ENCODE results near the gene LAIR2.
"Not testable (repeated sequence)": the region's sequence is repeated elsewhere in the genome, so short reads cannot be mapped to it uniquely, and the experiment has no call there.

Gene LAIR2

DNA sequence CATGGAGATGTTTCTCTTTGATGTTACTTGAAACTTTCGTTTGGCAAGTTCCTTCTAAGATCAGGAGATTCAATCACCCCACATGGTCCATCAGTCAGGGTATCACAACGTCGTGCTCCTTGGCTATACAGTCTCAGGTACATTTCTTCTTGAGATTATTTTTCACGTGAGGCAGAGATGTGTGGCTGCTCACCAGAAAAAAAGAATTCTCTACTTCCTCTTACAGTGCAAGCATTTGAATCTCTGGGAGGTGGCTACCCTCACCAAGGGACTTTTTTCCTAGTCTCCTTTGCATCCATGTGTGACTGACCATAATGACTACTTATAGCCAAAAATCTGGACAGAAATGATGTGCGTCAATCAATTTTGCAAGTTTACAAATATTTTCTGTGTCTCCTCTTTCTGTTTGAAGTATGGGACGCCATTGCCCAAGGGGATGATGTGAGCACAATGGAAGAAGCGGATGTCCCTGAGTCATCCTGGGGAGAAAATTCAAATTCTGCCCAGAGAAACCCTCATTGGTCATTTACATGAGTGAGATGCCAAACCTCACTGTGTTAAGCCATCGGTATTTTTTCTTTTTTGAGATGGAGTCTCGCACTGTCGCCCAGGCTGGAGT is 8.6 kb upstream of the LAIR2 start:
- no peak for DNase-seq (ENCODE audit: low spot score)

DNA sequence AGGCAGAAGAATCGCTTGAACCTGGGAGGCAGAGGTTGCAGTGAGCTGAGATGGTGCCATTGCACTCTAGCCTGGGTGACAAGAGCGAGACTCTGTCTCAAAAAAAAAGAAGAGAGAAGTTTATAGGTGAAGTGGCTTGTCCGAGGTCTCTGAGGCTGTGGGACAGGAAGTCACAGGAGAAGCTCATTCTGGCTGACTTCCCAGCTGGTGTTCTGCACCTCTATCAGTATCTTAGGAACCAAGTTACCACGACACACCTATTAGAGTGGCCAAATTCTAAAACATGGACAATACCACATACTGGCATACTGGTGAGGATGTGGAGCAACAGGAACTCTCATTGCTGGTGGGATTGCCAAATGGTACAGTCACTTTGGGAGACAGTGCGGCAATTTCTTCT is 7.3 kb upstream of the LAIR2 start:
- not testable (repeated sequence) for DNase-seq (ENCODE audit: low spot score)

DNA sequence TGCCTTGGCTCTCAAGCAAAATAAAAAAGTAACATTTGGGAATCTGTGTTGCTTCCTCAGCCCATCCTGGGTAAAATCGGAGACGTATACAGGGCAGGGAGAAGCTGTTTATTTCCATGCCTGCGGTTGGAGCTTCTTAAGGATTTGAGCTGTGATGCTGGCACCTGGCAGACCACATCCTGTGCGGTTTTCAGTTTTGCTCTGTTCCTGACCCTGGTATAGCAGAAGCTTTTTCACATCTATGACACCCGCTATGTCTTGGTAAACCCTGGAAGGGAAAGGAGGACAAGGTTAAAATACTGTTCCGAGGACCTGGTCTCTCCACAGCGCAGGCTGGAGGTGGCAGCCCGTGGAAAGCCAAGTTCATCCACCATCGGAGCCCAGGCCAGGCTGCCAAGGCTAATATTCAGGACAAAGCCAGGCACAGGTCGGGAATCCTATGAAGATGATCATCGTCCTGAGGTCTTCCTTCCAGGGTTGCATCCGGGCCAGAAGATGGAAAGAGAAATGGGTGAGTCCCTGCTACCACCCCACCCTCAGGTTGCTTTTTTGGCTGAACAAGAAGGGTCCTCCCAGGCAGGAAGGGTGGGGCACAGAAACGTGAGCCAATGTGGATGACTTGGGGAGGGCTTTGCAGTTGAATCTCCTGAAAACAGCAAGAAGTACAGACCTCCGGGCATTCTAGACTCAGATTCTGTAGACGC is 4.7 kb upstream of the LAIR2 start:
- DNase-seq (ENCODE audit: low spot score): not testable (repeated sequence)

DNA sequence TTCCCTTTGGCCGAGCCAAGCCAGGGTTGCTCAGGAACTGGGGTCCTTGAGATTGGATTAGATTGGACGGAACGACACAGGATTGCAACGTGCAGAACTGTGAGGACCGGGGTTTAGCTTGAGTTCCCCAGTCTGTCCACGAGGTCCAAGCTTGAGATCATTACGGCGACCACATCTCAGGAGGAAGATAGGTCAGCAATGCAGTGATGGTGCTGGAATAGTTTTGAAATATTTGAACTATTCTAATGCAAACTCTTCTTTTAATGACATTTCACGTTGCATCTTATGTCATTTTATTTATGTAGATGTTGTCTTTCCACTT is 4.2 kb upstream of the LAIR2 start:
- not testable (repeated sequence) for DNase-seq (ENCODE audit: low spot score)

DNA sequence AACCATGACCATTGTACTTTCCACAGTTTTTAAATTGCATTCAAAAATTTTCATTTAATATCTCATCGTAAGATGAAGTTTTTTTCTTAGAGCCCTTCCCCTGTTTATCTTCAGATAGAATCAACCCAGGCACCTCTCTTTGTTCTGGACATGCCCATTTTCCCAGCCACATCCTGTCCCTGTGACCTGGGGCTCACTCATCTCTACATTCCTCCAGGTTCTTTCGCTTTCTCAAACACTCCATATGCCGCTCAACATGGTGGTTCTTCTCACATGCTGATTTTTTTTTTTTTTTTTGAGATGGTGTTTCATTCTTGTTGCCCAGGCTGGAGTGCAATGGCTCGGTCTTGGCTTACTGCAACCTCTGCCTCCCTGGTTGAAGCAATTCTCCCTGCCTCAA is 2.9 kb downstream of the LAIR2 start:
- DNase-seq (ENCODE audit: low spot score): not testable (repeated sequence)

DNA sequence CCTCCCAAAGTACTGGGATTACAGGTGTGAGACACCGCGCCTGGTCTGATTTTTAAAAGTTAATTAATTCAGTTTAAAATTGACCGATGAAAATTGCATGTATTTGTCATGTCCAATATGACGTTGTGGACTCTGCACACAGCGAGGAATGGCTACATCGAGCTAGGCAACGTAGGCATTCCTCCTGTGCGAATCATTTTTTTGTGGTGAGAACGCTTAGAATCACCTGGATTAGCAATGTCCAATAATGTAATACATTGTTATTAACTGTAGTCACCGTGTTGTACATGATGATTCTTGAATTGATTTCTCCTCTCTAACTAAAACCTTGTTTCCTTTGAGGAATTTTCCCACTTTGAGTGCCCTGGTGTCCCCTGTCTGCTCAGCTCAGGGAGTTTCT is 3.4 kb downstream of the LAIR2 start:
- peak; percentile 6 for DNase-seq (ENCODE audit: low spot score)

DNA sequence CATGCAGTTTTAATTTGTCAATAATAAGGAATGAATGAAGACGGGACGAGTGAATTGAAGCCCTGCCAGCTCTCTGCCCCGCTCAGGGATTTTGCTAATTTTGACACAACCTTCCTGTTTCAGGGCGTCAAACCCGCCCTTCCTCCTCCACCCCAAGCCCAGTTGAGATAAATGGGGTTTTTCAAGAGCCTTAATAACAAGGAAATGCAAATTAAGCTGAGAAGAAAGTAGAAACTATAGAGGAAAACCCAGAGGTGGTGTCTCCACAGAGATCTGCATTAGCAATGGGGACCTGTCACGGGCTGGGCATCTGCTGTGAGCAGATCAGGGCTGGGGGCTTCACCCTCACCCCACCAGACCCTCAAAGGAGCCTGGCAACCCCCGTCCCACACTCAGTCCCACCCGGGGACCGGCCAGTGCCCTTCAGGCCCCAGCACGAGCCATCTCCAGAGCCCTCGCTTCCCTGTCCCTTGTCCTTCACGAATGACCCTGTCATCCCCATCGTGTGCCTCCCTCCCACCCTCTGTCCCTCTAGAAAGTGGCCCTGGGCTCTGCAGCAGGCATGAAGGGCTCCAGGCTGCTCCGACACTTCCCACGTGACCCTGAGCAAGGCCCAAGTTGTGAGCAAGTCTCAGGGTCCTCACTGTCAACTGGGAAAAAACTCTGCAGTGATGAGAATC is 4.5 kb downstream of the LAIR2 start:
- not testable (repeated sequence) for DNase-seq (ENCODE audit: low spot score)

DNA sequence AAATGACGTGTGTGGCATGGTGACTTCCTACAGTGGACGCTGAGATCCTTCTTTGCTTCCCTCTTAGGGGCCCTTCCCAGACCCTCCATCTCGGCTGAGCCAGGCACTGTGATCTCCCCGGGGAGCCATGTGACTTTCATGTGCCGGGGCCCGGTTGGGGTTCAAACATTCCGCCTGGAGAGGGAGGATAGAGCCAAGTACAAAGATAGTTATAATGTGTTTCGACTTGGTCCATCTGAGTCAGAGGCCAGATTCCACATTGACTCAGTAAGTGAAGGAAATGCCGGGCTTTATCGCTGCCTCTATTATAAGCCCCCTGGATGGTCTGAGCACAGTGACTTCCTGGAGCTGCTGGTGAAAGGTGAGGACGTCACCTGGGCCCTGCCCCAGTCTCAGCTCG is 5.2 kb downstream of the LAIR2 start:
- DNase-seq (ENCODE audit: low spot score): no peak

DNA sequence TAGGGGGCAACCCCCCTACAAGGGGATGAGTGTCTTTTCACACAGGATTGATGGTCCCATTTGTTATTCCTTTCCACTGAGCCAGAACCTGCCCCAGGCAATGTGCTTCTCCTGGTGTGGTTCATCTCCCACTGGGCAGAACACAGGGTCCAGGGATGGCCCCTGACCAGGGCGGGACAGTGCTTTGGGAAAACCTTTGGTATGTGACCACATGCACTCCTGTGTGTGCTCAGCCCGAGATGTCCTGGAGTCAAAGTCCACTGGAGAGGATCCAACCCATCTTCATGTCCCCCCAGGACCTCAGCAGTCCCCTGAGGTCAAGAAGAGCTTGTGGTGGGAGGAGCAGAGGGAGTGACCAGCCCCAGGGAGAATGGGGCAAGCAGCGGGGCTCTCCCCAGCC is 5.9 kb downstream of the LAIR2 start:
- DNase-seq (ENCODE audit: low spot score): not testable (repeated sequence)

DNA sequence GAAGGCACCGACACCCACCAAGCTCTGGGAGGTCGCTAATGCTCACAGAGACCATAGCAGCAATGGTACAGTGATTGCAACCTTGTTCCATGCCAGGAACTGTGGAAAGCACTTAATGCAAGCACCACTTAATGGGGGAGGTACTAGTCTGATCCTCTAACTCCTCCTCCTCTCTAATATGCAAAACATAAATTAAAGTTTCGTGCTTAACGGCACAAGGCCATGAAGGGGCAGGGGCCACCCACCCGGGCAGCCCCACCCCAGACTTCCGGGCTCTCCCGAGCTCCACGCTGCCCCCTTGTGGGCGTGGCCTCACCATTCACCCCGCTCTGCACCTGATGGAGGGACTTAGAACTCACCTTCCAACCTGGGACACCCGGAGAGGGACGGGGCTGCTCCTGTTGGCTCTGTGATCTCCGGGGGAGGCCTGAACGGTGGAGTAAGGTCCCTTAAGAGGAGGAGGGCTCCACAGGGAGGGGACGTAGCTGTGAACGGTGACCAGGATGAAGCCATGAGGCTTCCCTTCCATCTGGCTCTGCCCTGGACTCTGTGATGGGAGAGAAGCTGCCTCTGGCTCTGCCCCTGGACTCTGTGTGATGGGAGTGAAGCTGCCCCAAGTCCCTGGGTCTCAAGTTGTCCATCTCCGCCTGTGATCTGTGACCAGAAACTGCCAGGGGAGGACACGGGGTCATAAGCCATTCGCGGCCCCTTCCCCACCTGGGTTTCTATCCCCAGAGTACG is 6.7 kb downstream of the LAIR2 start:
- DNase-seq (ENCODE audit: low spot score): not testable (repeated sequence)

DNA sequence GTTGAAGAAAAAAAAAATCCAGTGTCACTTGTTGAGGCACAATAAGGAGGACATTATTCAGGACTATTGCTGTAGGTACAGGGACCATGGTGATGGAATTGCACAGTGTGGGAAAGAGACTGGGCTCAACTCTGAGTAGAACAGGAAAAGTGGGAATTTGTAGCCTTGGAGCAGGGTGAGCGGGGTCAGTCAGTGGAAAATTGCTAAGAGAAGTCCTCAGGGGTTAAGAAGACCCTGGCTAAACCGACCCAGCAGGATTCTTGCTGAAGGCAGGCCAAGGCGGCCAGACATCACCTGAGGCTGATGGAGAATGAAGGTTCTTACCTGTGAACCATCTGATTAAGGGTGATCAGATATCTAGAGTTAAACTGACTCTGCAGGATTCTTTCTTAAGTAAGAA is 12.5 kb downstream of the LAIR2 start:
- no peak for DNase-seq (ENCODE audit: low spot score)

DNA sequence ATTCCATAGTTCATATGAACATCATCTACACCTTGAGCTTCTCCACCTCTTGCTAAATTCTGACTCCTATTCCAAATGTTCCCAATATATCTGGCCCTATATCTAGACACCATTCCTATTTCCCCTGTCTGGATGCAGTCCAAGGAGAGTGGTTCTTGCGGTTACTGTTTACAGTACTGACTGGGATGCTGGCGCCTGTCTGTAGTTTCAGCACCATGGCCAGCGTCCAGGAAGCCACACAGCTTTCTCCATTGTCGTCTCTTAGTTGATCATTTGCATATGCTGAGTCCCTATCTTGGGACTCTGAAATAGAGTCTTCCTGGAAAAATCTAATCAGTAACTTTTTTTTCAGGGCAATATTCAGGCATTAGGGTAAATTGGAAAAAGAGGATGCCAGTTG is 14.9 kb downstream of the LAIR2 start:
- peak; percentile 53 for DNase-seq (ENCODE audit: low spot score)

DNA sequence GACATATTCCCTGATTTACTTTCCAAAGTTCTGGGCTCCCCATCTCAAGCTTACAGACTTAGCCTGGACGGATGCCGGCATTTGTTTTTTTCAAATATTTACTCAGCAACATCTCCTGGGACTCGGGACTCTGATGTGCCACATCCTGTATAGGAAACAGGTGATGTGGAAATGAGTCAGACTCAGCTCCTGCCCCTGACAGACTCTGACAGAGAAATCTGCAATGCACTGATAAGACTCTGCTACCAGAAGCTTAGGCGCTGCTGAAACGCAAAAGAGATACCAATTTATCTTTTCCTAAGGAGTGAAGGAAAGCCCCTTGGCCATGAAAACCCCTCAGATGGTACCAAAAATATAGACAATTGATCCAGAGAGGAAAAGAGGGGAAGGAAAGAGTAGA is 16.2 kb downstream of the LAIR2 start:
- DNase-seq (ENCODE audit: low spot score): peak; percentile 4

DNA sequence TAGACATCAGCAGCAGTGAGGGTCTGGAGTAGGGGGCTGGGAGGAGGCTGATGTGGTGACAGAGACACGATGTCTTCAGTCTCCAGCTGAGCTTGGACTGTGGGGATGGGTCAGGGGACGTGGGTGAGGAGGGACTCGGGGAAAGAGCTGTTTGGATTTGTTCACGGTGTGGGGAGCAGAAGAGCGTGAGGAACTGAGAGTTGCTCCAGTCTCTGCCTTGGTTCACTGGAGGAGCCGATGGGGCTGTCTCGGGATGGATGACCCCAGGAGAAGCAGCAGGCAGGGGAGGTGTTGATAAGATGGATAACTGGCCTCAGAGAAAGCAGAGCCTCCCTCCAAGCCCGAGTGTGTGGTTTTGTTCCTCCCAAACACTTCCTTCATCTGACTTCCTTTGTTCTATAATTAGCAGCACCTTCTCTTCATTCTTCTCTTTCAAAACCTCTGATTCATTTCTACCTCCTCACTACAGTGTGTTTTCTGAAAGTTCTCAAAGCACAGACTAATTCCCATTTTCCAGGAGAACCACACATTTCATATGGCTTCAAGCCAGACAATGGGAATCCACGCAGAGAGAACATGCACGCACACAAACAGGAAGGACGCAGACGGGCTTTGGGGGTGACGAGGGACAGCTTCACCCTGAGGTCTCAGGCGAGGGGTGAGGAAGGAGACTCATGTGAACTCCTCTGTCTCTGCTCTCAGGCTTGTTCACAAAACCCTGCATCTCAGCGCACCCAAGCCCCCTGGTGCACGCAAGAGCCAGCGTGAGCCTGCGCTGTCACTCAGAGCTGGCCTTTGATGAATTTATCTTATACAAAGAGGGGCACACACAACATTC is 18.6 kb downstream of the LAIR2 start:
- no peak for DNase-seq (ENCODE audit: low spot score)

DNA sequence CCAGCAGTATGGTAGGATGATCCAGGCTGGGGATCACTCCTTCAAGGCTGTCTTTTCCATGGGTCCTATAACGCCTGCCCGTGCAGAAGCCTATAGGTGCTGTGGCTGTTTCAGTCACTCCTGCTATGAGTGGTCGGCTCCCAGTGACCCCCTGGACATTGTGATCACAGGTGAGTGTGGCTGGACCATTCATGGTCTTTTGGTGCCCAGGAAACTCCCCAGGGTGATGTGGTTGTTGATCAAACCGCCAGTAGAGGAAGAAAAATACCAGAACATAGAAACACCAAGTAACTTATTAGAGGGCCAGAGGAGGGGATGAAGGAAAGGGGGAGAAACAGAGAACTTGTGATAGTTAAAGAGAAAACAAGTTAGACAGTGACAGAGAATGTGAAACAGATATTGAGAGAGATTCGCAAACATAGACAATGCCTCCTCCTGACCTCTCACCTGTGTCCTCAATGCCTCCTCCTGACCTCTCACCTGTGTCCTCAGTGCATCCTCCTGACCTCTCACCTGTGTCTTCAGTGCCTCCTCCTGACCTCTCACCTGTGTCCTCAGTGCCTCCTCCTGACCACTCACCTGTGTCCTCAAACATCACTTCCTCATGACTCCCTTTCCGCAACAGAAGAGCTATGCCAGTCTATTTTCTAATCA is 19.4 kb downstream of the LAIR2 start:
- no peak for DNase-seq (ENCODE audit: low spot score)

DNA sequence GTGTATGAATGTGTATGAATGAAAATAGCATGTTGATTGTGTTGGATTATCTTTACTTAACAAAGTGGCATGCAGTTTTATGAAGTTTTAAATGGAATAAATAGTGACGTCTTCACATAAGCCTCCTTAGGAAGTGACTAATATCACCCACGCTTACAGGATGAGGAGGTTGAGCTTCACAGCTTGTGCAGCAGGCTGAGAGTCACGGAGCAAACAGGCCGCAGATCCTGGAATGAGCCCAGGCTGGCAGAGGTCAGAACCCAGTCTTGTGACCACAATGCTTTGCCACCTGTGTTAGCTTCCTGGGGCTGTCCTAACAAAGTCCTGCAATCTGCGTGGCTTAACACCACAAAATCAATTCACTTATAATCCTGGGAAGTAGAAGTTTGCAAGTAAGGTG is 20.8 kb downstream of the LAIR2 start:
- no peak for DNase-seq (ENCODE audit: low spot score)

DNA sequence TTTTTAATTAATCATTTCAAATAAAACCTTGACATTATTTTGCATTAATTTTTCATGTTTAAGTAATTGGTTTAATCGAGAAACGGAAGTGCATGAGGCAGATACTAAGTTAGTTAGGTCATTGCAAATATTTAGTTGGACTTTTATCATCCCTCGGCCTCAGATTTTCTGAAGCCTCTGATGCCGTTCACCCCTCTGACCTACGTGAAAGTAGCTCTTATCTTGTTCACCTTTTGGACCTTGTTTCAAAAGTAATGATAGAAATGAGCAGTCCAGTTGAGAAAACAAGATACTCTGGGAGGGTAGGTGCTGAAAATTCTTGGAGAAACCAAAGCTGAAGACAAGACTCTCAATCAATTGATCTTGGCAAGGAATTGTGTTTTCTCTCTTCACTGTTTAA is 23.0 kb downstream of the LAIR2 start:
- DNase-seq (ENCODE audit: low spot score): no peak

DNA sequence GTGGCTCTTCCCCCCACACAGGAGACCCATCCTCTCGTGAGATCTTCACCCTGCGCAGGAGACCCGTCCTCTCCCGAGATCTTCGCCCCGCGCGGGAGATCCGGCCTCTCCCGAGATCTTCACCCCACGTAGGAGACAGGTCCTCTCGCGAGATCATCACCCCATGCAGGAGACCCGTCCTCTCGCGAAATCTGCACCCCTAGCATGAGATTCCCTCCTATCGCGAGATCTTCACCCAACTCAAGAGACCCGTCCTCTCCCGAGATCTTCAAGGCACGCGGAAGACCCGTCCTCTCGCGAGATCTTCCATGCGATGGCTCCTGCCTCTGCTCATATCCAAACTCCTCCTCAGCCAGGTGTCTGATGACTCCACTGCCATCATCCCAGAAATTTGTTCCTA is 24.3 kb downstream of the LAIR2 start:
- no peak for DNase-seq (ENCODE audit: low spot score)

DNA sequence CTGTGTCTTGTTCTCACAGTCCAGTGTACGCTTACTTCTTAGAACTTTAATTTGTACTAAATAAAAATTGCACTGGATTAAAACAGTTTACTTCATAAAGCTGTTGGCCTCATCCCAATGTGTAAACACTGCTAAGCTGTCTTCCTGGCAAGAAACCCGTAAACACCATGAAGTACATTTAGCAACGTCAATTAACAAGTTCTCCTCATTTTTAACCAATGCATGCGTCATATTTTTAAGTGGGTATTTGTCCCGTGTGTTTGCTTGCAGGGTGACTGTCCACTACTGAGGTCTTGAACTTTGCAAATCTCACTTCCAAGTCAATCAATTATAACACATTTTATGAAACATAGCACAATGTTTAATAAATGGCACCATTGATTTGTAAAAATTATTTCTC is 28.2 kb downstream of the LAIR2 start:
- DNase-seq (ENCODE audit: low spot score): no peak

DNA sequence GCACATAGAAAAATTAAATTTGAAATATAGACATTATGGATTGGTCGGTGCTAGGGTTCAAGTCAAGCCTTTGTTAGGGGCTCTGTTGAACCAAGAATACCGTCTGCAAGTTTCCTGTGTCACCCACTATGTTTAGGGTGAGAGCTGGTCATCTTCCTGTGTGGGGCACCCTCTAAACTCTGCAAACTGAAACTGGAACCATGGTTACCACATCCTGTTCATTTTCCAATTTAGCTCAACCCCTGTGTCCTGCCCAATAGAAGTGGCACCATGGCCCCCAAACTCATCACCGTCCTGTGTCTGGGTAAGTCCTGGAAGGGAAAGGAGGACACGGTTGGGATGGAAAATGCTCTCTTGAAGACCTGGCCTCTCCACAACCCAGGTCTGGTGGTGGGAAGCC is 29.9 kb downstream of the LAIR2 start:
- no peak for DNase-seq (ENCODE audit: low spot score)

DNA sequence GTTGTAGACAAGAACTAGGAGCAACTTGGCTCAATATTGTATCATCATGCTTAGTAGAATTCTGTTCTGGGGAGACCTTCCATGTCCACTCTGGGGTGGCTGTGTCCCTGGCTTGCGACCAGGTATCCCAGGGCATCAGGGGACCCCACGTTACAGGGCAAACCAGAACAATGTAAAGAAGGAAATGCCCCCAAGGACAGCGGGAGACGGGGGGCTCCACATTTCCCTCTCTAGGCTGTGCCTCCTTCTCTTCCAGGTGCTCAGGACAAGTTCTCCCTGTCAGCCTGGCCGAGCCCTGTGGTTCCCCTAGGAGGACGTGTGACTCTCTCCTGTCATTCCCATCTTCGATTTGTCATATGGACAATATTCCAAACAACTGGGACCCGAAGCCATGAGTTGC is 30.8 kb downstream of the LAIR2 start:
- no peak for DNase-seq (ENCODE audit: low spot score)

DNA sequence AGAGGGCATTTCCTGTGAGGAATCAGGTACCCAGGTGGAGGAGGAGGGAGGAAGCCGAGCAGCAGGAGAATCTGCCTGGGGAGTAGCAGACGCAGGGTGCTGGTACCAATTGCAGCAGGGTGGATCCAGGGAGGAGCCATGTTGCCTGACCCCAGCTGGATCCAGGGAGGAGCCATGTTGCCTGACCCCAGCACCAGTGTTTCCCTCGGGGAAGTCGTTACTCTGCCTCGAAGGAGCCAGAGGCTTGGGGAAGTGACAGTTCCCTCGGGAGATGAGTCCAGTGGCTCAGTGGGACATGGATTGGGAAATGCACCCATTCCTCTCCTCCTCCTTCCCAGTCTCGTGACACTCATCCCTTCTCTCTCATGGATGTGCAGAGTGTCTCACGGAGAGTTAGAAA is 31.5 kb downstream of the LAIR2 start:
- DNase-seq (ENCODE audit: low spot score): no peak

All from kidney tubule cell (primary cell).